Upper lobe of left lung (tissue), 4 donors: Measurements from ENCODE around the gene TSPEAR.

Source experiments
- CTCF ChIP-seq, 6 experiments: fragments of 450-650 bp in 4 of 6; fragments of 200-600 bp in 2 of 6; sonication (generic) in 2 of 6; IDR thresholded peaks; one replicate each; pipeline ENCODE4 v1.5.1; 2016 to 2019; ENCODE audit warnings: antibody characterized with exemption in 6 of 6
- EP300 ChIP-seq, 4 donors: sonication (generic); formaldehyde crosslinking; IDR thresholded peaks; one replicate each; pipeline ENCODE4 v1.5.1; 2017; ENCODE audit warnings: antibody characterized with exemption in 4 of 4, control low read depth in 2 of 4
- POLR2A ChIP-seq, 4 donors: fragments of 450-650 bp; IDR thresholded peaks; one replicate each; pipeline ENCODE4 v1.5.1; 2016 to 2017; ENCODE audit warnings: antibody characterized with exemption in 4 of 4, mild to moderate bottlenecking in 2 of 4
- POLR2AphosphoS5 ChIP-seq, 2 donors: sonication (generic); formaldehyde crosslinking; IDR thresholded peaks; one replicate each; pipeline ENCODE4 v1.5.1; 2017; ENCODE audit warnings: antibody characterized with exemption in 2 of 2

- no peak for TF ChIP-seq CTCF (IDR thresholded peaks at IDR 0.05)
- no peak for TF ChIP-seq POLR2AphosphoS5 (IDR thresholded peaks at IDR 0.05)
- TF ChIP-seq EP300 (IDR thresholded peaks at IDR 0.05), result no peak
- no peak for TF ChIP-seq POLR2A (IDR thresholded peaks at IDR 0.05)
Observed at GRCh38 chr21:44568667-44569556, 142.5 kb downstream of the TSPEAR start.
